C4-2B (cell line): ENCODE results near the gene CD44.

ENCODE experiments used
- CTCF ChIP-seq: fragments of 450-650 bp; conservative IDR thresholded peaks from 2 replicates; pipeline ENCODE4 v1.5.1; 2017; ENCODE audit warnings: mild to moderate bottlenecking
- ZFX ChIP-seq: fragments of 450-650 bp; IDR thresholded peaks from 2 replicates; pipeline ENCODE4 v1.6.1; 2017

GRCh38 chr11:35255514-35255913 is 116.5 kb downstream of the CD44 start:
- TF ChIP-seq CTCF (no peak), ZFX (no peak)
